Astrocyte of the spinal cord (primary cell): ENCODE results near the gene KATNB1.

Experiments used
- DNase-seq: peaks from one replicate; pipeline ENCODE4 v3.0.0; 2011; ENCODE audit warnings: low read depth, low spot score
- H3K4me3 ChIP-seq: 2 replicates; pipeline ENCODE4 v1.5.1; 2011; ENCODE audit warnings: low read depth, mild to moderate bottlenecking, low read length, moderate library complexity
- in situ Hi-C: cut with HindIII; loops from 2 replicates; pipeline ENCODE4 v1.10.0; 2017; ENCODE audit warnings: low sequenced_read_pairs
- TF ChIP-seq, protein P1 (sequence below): IDR thresholded peaks from 2 replicates; pipeline ENCODE4 v1.5.1; 2012; ENCODE audit warnings: low read depth, mild to moderate bottlenecking, low read length, inconsistent platforms

Gene KATNB1

DNA sequence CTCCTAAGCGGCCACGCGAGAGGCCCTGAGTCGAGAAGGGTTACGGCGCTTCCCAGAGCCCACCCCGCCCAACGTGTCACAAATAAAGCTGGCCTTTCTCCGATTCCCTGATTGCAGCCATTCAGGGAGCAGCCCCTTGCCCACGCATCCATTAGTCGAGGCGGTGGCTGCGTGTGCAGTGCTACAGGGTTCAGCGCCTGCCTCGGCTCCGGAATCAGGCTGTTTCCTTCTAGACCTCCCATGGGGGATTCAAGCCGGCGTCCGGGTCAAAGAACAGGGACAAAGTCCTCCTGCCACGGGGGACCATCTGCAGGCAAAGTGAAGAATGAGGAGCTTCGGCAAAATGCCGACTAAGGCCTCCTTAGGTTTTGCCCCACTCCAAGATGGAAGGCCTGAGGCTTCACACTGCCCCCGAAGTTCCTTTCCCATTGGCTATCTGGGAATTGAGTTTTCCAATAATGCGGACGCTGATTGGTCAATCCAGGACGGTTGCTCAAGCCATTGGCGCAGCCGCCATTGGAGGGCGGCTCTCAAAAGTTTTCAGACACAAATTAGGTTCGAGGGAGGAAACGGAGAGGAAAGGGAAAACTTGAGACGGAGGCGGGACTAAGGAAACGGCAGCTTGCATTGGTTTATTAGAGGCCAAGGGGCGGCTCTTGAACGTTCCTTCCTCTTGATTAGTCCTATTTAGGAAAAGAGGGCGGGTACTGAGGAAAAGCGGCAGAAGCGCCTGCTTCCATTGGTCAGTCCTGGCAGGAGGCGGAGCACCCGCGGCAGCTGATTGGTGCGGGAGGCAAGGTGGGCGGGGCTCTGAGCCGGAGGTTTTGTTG, 430 bp upstream of the KATNB1 start:
- DNase-seq = peak; percentile 100
- H3K4me3 ChIP-seq = peak overlapping the region; percentile 80
- in situ Hi-C loops = no loop called here
- TF ChIP-seq, protein P1, sequence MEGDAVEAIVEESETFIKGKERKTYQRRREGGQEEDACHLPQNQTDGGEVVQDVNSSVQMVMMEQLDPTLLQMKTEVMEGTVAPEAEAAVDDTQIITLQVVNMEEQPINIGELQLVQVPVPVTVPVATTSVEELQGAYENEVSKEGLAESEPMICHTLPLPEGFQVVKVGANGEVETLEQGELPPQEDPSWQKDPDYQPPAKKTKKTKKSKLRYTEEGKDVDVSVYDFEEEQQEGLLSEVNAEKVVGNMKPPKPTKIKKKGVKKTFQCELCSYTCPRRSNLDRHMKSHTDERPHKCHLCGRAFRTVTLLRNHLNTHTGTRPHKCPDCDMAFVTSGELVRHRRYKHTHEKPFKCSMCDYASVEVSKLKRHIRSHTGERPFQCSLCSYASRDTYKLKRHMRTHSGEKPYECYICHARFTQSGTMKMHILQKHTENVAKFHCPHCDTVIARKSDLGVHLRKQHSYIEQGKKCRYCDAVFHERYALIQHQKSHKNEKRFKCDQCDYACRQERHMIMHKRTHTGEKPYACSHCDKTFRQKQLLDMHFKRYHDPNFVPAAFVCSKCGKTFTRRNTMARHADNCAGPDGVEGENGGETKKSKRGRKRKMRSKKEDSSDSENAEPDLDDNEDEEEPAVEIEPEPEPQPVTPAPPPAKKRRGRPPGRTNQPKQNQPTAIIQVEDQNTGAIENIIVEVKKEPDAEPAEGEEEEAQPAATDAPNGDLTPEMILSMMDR = no peak

DNA sequence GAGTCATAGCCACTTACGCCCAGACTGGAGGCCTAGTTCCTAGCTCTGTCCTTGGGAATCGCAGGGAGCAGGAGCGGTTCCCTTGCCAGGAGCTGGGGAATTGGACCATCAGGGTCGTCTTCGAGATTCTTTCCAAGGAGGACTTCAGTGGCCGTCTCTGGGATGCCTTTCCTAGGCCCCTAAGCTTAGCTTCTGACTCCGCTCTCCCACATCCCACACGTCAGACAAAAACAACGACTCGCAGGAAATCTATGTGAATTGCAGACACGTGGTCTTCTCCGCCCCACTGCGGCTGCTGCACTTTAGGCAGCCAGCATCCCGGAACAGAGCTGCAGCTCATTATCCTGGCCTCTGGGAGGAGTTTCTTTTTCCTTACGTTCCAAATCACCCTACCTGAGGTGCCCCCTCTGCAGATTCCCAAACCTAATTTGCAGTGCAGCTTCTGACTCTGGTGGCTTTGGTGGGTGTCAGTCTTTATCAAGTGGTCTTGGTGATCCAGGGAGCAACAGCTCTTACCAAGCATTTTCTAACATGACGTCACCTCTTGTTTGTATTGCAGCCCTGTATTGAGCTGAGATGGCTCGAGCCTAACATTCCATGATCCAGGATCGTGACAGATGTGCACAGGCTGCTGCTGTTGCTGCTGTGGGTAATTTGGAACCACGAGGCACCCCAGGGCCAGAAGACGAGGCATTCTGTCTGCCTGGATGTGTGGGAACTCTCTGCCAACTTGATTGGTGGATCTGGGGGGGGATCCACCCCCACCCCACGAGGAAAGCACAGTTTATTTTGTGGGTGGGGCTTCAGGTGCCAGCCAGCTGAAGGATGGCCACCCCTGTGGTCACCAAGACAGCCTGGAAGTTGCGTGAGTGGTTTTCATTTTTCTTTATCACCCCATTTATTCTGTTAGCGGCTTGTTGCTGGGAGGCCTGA, 1.1 kb downstream of the KATNB1 start:
- in situ Hi-C loops = no loop called here
- DNase-seq = peak; percentile 73
- peak overlapping the region; percentile 75 for H3K4me3 ChIP-seq
- TF ChIP-seq, protein P1 = peak; percentile 32

DNA sequence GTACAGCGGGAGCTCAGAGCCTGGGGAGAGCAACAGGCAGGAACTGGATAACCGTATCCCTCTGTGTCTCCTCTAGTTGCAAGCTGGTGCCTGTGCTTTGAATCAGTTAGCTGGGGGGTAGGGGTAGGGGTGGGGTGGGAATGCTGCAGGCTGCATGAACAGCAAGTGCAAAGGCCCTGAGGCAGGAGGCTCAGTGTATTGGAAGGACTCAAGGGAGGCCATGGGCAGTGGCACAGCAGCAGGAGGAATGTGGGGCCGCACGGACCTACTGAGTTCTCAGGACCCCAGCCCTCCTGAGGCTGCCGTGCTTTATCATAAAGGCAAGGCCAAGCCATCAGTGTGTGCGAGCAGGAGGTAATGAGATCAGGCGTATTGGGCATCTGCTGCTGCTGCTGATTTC, 3.3 kb downstream of the KATNB1 start:
- in situ Hi-C loops = no loop called here
- no peak for DNase-seq

DNA sequence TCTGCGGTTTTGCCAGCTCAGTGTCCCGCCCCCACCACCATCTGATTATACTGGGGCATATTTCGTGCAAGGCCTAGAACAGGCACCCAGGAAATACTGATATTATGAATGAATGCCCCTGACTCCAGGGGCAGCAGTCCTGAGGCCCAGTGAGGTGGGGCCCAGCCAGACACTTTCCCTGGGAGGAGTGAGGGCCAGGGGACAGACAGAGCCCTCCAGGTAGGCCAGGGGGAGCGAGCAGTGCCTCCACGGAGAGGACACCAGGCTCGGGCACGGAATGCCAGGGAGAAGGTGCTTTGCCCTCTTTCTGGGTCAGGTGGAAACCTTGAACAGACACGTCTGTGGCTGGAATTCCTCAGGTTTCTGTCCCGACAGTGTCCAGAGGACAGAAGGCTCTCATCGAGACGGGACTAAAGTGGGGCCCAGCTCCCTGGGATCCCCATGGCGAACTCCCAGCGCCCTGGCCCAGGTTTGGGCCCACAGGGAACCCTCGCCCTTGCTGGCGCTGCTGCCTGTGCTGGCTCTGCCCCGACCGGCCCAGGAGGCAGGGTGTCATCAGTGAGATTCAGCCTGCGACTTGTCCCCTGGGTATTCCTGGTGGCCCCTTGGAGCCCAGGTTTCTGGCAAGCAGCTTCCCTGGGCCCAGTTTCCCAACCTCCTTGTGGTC, 4.3 kb downstream of the KATNB1 start:
- in situ Hi-C loops = no loop called here
- H3K4me3 ChIP-seq = no peak overlapping the region
- DNase-seq = no peak
- TF ChIP-seq, protein P1 = no peak

More for the DNA sequence above, 3.3 kb downstream of the KATNB1 start:
- H3K4me3 ChIP-seq = no peak overlapping the region
- TF ChIP-seq, protein P1 = no peak

DNA sequence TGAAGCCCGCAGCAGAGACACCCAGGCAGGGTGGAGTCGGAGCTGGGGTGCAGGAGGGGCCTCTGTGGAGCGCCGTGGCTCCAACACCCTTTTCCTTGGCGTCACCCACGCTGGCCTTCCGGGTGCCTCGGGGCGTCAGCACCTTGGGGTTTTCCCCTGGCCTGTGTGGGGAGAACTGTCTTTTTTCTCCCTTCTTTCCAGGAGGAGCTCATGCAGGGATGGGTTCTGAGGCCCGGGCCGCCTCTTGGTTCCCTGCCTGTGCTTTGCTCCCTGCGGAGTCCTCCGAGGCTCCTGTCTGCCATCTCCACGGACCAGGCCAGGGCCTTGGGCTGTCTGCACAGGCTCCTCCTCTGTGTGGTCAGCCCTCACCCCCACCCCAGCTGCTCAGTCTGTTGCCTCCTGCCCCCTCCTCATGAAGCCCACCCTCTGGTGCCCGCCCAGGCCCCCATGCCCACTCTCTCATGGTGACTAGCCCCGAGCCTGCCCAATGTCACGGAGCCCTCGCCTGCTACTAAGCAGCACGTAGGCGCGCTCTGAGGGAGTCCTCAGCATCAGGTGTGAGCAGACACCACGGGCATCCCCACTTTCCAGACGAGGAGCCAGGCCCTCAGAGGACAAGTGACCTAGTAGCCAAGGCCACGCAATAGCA, 5.0 kb downstream of the KATNB1 start:
- DNase-seq = no peak
- in situ Hi-C loops = no loop called here
- H3K4me3 ChIP-seq = no peak overlapping the region
- TF ChIP-seq, protein P1 = no peak
